Suprapubic skin (tissue), 4 donors: ENCODE results near the gene KRTAP5-1.

Experiments
- CTCF ChIP-seq, 2 donors: fragments of 200-600 bp in 1 of 2; fragments of 450-650 bp in 1 of 2; sonication (generic) in 1 of 2; IDR thresholded peaks; one replicate each; pipeline ENCODE4 v1.5.1; 2016 to 2019; ENCODE audit warnings: antibody characterized with exemption in 2 of 2, mild to moderate bottlenecking in 1 of 2, moderate library complexity in 1 of 2
- EP300 ChIP-seq: sonication (generic); formaldehyde crosslinking; IDR thresholded peaks from one replicate; pipeline ENCODE4 v1.6.1; 2017; ENCODE audit warnings: antibody characterized with exemption
- POLR2A ChIP-seq, 2 donors: fragments of 450-650 bp; IDR thresholded peaks; one replicate each; pipeline ENCODE4 v1.6.1; 2017; ENCODE audit warnings: antibody characterized with exemption in 2 of 2, mild to moderate bottlenecking in 2 of 2, moderate library complexity in 2 of 2
- POLR2AphosphoS5 ChIP-seq, 3 donors: sonication (generic); formaldehyde crosslinking; IDR thresholded peaks; one replicate each; pipeline ENCODE4 v1.6.1; 2017; ENCODE audit warnings: antibody characterized with exemption in 3 of 3

GRCh38 chr11:1600626-1601025 lies 15.5 kb upstream of the KRTAP5-1 start:
- TF ChIP-seq POLR2A (IDR thresholded peaks at IDR 0.05) (no peak), CTCF (IDR thresholded peaks at IDR 0.05) (no peak), EP300 (no peak), POLR2AphosphoS5 (IDR thresholded peaks at IDR 0.05) (no peak)
